Caco-2 (cell line): ENCODE measurements around the gene OR52I1. TPM values are rescaled to one million over a fixed set of nuclear protein-coding genes. Genes with fewer than 3 reads are reported as not detected.

Experiments
- BruUV-seq: library from RNA; stranded (reverse); fragments of 400-500 nt; replicated peaks from 2 replicates; lab custom pipeline; 2021; lab: Mats Ljungman, UMichigan
- CTCF ChIA-PET: fragments of 300-600 bp; sonication (Branson Sonifier 250); formaldehyde crosslinking; loops from one replicate; lab custom pipeline; 2022; ENCODE audit warnings: antibody characterized with exemption; lab: Charles Lee
- POLR2A ChIA-PET: fragments of 300-600 bp; sonication (Branson Sonifier 250); formaldehyde crosslinking; loops from one replicate; lab custom pipeline; 2022; ENCODE audit warnings: antibody characterized with exemption; lab: Charles Lee
- DNase-seq, 2 experiments: peaks; one replicate each; pipeline versions ENCODE4 v3.0.0 to v3.0.0-alpha.2; 2020 to 2022
- H3K27me3 ChIP-seq: replicated peaks from 2 replicates; pipeline ENCODE4 v1.6.0; 2011; ENCODE audit warnings: low read length; ENCODE audit not compliant: control insufficient read depth, insufficient read depth
- H3K36me3 ChIP-seq: 2 replicates; pipeline ENCODE4 v1.5.1; 2011; ENCODE audit warnings: low read length; ENCODE audit not compliant: control insufficient read depth, insufficient read depth
- H3K4me1 ChIP-seq: fragments of 250-450 bp; sonication (Bioruptor Pico); 2 replicates; pipeline ENCODE4 v1.5.1; 2020; ENCODE audit warnings: mild to moderate bottlenecking
- H3K4me3 ChIP-seq: 2 replicates; pipeline ENCODE4 v1.5.1; 2011; ENCODE audit warnings: low read depth, mild to moderate bottlenecking, control low read depth, low read length
- H3K9me3 ChIP-seq: fragments of 250-450 bp; sonication (Bioruptor Pico); 2 replicates; pipeline ENCODE4 v1.5.1; 2020; ENCODE audit warnings: mild to moderate bottlenecking, moderate library complexity
- H3K27ac Mint-ChIP-seq: one replicate; pipeline ENCODE4 v1.8.0; 2022; ENCODE audit warnings: mixed read lengths; ENCODE audit not compliant: unreplicated experiment
- H3K27me3 Mint-ChIP-seq: one replicate; pipeline ENCODE4 v1.8.0; 2022; ENCODE audit warnings: mixed read lengths; ENCODE audit not compliant: insufficient read depth, unreplicated experiment
- H3K36me3 Mint-ChIP-seq: one replicate; pipeline ENCODE4 v1.8.0; 2022; ENCODE audit warnings: mild to moderate bottlenecking, mixed read lengths; ENCODE audit not compliant: insufficient read depth, unreplicated experiment
- H3K4me1 Mint-ChIP-seq: one replicate; pipeline ENCODE4 v1.8.0; 2022; ENCODE audit warnings: low read depth, mixed read lengths; ENCODE audit not compliant: unreplicated experiment
- H3K4me3 Mint-ChIP-seq: one replicate; pipeline ENCODE4 v1.8.0; 2022; ENCODE audit warnings: mild to moderate bottlenecking, moderate library complexity, mixed read lengths; ENCODE audit not compliant: unreplicated experiment
- H3K9me3 Mint-ChIP-seq: one replicate; pipeline ENCODE4 v1.8.0; 2022; ENCODE audit warnings: mixed read lengths; ENCODE audit not compliant: unreplicated experiment
- intact Hi-C: fragments of 100-400 bp; cut with micrococcal nuclease; formaldehyde crosslinking; loops from one replicate; pipeline ENCODE4 v1.10.0; 2022; ENCODE audit not compliant: unreplicated experiment
- total RNA-seq: library from RNA; stranded (reverse); gene quantifications from 2 replicates; pipeline ENCODE4 v1.2.3, GENCODE V29; 2022
- TF ChIP-seq, protein P1 (sequence below), 2 experiments: fragments of 200-600 bp in 1 of 2; IDR thresholded peaks; 1 replicate in 1 of 2; 2 replicates in 1 of 2; pipeline versions ENCODE4 v1.5.1 to v1.8.0; 2011 to 2022; ENCODE audit warnings: antibody characterized with exemption in 1 of 2, control low read depth in 1 of 2, inconsistent platforms in 1 of 2, low read depth in 1 of 2, low read length in 1 of 2, mild to moderate bottlenecking in 1 of 2, moderate library complexity in 1 of 2; ENCODE audit not compliant: insufficient read depth in 1 of 2, severe bottlenecking in 1 of 2, unreplicated experiment in 1 of 2

OR52I1 gene
- total RNA-seq, 1 experiment from 2014 or later, result not detected

DNA sequence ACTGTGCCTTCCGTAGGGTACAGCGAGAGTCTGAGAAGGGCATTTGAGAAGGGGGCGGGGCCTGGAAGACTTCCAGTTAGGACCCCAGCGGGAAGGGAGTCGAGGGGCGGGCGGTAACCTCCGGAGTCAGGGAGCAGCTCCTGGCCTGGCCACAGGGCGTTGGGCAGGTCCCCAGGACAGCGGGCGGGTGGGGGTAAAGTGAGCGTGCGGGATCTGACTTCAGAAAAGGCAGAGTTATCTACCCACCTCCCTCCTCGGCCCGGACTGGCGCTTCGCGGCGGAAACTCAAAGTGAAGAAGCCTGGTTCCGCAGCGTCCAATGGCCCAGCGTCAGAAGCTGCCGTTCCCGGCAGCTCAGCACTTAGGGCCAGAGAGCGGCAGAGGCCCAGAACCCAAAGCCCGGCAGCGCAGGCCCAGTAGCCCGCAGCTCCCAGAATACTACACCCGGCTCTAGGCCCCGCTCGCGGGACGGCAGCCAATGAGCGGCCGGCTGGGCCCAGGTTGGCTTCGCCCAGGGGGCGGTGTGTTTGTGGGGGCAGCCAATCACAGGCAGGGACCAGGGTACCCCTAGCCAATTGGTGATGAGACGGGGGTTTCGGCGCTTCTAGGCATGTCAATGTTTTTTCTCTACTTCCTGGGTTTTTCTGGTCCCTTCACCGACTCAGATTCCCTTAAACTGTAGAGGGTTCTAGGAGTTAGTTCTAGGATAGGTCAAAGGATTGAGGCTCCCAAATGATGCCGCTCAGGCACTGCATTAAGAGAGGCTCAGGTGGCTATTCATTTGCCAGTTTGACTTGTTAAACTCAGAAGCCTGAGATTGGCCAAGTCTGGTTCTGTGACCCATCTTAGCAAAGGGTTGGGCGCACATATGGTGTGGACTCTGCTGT lies 14.2 kb downstream of the OR52I1 start, which contains the start of gene TRIM68:
Gene TRIM68, minus strand, starts transcription at position 451 of the 886 bp plus-strand sequence. CDS start 2,727 bp downstream, outside the sequence.
- H3K36me3 Mint-ChIP-seq, result peaks cover 13% of the 10 kb centered on the region
- H3K4me1 Mint-ChIP-seq, result peaks cover 10% of the 10 kb centered on the region
- peak within 1 kb of the TSS; percentile 50 for H3K4me3 ChIP-seq
- intact Hi-C loops, result loop anchor here (5.0 kb wide), 2 partner anchors 61 to 1624 kb away; partner anchors contain the start of genes FHIP1B and OR52M1
- H3K9me3 Mint-ChIP-seq, result peaks cover 7% of the 10 kb centered on the region
- H3K27me3 Mint-ChIP-seq, result no peaks in the 10 kb centered on the region
- no peaks in the 10 kb centered on the region; the same call in 1 of the 2 replicates for H3K36me3 ChIP-seq
- ChIA-PET CTCF (interaction anchor here (0.6 to 1.9 kb wide), 10 partner anchors 16 to 1962 kb away, joined by 3 to 12 read pairs (median 4); partner anchors contain the start of gene OR51D1), POLR2A (no interaction called here)
- BruUV-seq, result TSS peak; percentile 59
- DNase-seq, result peak; percentile 97 to 98
- H3K9me3 ChIP-seq, result no peaks in the 10 kb centered on the region
- peak within 1 kb of the TSS; percentile 88 for H3K27ac Mint-ChIP-seq
- peak within 1 kb of the TSS; percentile 87 for H3K4me3 Mint-ChIP-seq
- TF ChIP-seq, protein P1, sequence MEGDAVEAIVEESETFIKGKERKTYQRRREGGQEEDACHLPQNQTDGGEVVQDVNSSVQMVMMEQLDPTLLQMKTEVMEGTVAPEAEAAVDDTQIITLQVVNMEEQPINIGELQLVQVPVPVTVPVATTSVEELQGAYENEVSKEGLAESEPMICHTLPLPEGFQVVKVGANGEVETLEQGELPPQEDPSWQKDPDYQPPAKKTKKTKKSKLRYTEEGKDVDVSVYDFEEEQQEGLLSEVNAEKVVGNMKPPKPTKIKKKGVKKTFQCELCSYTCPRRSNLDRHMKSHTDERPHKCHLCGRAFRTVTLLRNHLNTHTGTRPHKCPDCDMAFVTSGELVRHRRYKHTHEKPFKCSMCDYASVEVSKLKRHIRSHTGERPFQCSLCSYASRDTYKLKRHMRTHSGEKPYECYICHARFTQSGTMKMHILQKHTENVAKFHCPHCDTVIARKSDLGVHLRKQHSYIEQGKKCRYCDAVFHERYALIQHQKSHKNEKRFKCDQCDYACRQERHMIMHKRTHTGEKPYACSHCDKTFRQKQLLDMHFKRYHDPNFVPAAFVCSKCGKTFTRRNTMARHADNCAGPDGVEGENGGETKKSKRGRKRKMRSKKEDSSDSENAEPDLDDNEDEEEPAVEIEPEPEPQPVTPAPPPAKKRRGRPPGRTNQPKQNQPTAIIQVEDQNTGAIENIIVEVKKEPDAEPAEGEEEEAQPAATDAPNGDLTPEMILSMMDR (IDR thresholded peaks at IDR 0.05; ENCODE audit: insufficient read depth in 1 of 2, low read depth in 1 of 2, low read length in 1 of 2, severe bottlenecking in 1 of 2, unreplicated experiment in 1 of 2), result no peak
- no peaks in the 10 kb centered on the region for H3K27me3 ChIP-seq
- 0 out of 2 replicates have a peak, but pooled peaks cover 13% of the 10 kb centered on the region for H3K4me1 ChIP-seq

DNA sequence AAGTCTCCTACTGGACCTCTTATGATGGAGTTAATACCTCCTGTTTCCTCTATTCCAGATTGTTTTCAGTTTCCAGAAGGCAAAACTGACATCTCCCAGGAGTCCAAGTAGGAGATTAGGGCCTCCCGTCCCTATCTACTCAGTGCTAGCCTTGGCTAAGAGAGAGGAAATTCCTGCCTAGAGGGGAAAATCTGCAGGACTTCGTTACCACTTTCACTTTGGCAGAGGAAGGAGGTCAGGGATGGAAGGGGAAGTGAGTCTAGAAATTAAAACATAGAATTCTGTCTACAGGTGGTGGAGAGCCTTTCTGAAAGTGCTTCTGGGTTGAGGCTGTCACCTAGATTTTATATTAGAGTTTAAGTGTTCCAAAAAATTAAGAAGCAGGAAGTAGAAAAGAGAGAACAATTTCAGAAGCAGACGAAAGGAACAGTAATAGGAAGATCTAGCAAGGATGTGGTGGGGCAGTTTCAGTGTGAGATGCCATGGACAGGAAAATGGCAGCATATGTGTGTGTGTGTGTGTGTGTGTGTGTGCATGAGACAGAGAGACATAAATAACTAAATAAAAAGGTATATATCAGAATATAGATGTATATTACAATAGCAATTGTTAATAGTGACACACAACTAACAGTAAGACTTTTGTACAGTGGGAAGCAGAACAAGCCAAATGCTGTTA lies 16.6 kb downstream of the OR52I1 start:
- POLR2A ChIA-PET, result no interaction called here
- Mint-ChIP-seq H3K9me3 (peaks cover 7% of the 10 kb centered on the region), H3K27me3 (no peaks in the 10 kb centered on the region), H3K36me3 (peaks cover 13% of the 10 kb centered on the region), H3K4me3 (no peak overlapping the region), H3K27ac (no peak overlapping the region), H3K4me1 (peaks cover 10% of the 10 kb centered on the region)
- CTCF ChIA-PET, result no interaction called here
- Histone ChIP-seq H3K4me1 (0 out of 2 replicates have a peak, but pooled peaks cover 13% of the 10 kb centered on the region), H3K27me3 (no peaks in the 10 kb centered on the region), H3K36me3 (no peaks in the 10 kb centered on the region), H3K4me3 (no peak overlapping the region), H3K9me3 (no peaks in the 10 kb centered on the region)
- intact Hi-C loops, result no loop called here
- no TSS peak for BruUV-seq
- TF ChIP-seq, protein P1 (IDR thresholded peaks at IDR 0.05; ENCODE audit: insufficient read depth in 1 of 2, low read depth in 1 of 2, low read length in 1 of 2, severe bottlenecking in 1 of 2, unreplicated experiment in 1 of 2), result no peak
- DNase-seq, result no peak

DNA sequence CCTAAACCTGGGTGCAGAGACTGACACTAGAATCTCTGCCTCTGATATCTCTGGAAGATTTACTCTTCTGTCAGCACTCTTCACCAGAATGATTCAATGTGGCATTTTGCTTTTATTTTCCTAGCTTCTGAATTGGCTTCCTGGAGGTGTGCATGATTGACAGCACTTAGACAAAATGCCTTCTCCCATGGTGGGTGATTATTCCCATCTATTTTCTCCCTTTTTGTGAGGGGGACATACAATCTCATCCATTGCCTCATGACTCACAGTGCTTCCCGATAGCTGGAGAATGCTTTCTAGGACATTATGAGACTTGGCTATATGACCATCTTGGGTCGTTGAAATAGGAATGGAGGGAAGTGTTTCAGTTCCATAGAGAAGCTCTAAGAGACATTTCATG lies 18.1 kb downstream of the OR52I1 start:
- H3K4me3 ChIP-seq, result no peak overlapping the region
- peaks cover 7% of the 10 kb centered on the region for H3K9me3 Mint-ChIP-seq
- CTCF ChIA-PET, result no interaction called here
- peaks cover 13% of the 10 kb centered on the region for H3K36me3 Mint-ChIP-seq
- POLR2A ChIA-PET, result no interaction called here
- TF ChIP-seq, protein P1 (IDR thresholded peaks at IDR 0.05; ENCODE audit: insufficient read depth in 1 of 2, low read depth in 1 of 2, low read length in 1 of 2, severe bottlenecking in 1 of 2, unreplicated experiment in 1 of 2), result no peak
- no peak overlapping the region for H3K4me3 Mint-ChIP-seq
- no TSS peak for BruUV-seq
- peaks cover 6% of the 10 kb centered on the region for H3K4me1 Mint-ChIP-seq
- intact Hi-C loops, result no loop called here
- no peak overlapping the region for H3K27ac Mint-ChIP-seq
- H3K9me3 ChIP-seq, result no peaks in the 10 kb centered on the region
- H3K4me1 ChIP-seq, result 0 out of 2 replicates have a peak, but pooled peaks cover 7% of the 10 kb centered on the region
- no peak for DNase-seq
- H3K27me3 Mint-ChIP-seq, result no peaks in the 10 kb centered on the region
- no peaks in the 10 kb centered on the region for H3K36me3 ChIP-seq
- no peaks in the 10 kb centered on the region for H3K27me3 ChIP-seq
